Adrenal gland (tissue), 5 donors: ENCODE data around the gene NEMP1.

Experiments
- CTCF ChIP-seq, 6 experiments: fragments of 450-650 bp in 4 of 6; fragments of 200-600 bp in 2 of 6; sonication (generic) in 1 of 6; IDR thresholded peaks; 1 replicate in 5 of 6; 2 replicates in 1 of 6; pipeline versions ENCODE4 v1.5.1 to v1.8.0; 2016 to 2021; ENCODE audit warnings: antibody characterized with exemption in 6 of 6, mild to moderate bottlenecking in 2 of 6, moderate library complexity in 1 of 6
- POLR2A ChIP-seq, 2 donors: fragments of 450-650 bp; IDR thresholded peaks; one replicate each; pipeline ENCODE4 v1.6.1; 2017; ENCODE audit warnings: antibody characterized with exemption in 2 of 2, mild to moderate bottlenecking in 2 of 2, moderate library complexity in 1 of 2
- donor health status: DM: no; HTN: no; CAD: no.

- no peak for TF ChIP-seq CTCF (IDR thresholded peaks at IDR 0.05)
- TF ChIP-seq POLR2A (IDR thresholded peaks at IDR 0.05), result no peak
These were observed 13.9 kb upstream of the NEMP1 start for GRCh38 chr12:57092529-57092862.
